ENCODE measurements around the gene WDR87. TPM values are rescaled to one million over a fixed set of nuclear protein-coding genes. Genes with fewer than 3 reads are reported as not detected.
"Not testable (repeated sequence)": the region's sequence is repeated elsewhere in the genome, so short reads cannot be mapped to it uniquely, and the experiment has no call there.

WDR87 gene
- total and polyA plus RNA-seq, 2 of the 4 experiments (the other 2 are of a cell fraction), result not detected

GRCh38 chr19:37925212-37925611, 18.8 kb upstream of the WDR87 start:
- H3K23ac ChIP-seq (ENCODE audit: low read depth, low read length), result no peak overlapping the region
- no peak for DNase-seq
- in situ Hi-C loops (cut with MboI; ENCODE audit: low sequenced_read_pairs), result no loop called here

GRCh38 chr19:37924573-37924972, 18.2 kb upstream of the WDR87 start:
- not testable (repeated sequence) for H3K27me3 ChIP-seq (ENCODE audit: control insufficient read depth, insufficient read depth, low read length)

More at GRCh38 chr19:37925212-37925611, 18.8 kb upstream of the WDR87 start:
- H2AFZ ChIP-seq (replicated peaks; ENCODE audit: low read length, poor library complexity), result no peak overlapping the region
- no peaks in the 10 kb centered on the region for H3K9me3 ChIP-seq (ENCODE audit: control insufficient read depth, insufficient read depth, low read length)
- ChIA-PET CTCF (no interaction called here), POLR2A (ENCODE audit: unreplicated experiment) (no interaction called here)
- no TSS peak for BruUV-seq (replicated peaks)
- WGBS, 2 experiments (ENCODE audit: extremely low coverage in 2 of 2, insufficient read length in 1 of 2), result 100% methylated on average over 1 of the region's 3 CpGs; no CpG with 5 or more reads in 1 of the 2 experiments
- H4K91ac ChIP-seq (ENCODE audit: insufficient read depth, low read depth, low read length), result no peak overlapping the region
- no peak overlapping the region for H2AK9ac ChIP-seq (replicated peaks; ENCODE audit: low read depth, low read length, poor library complexity)
- no peak overlapping the region for H3K4me3 ChIP-seq (ENCODE audit: insufficient read depth, low read depth, low read length)
- H2BK15ac ChIP-seq (ENCODE audit: low read depth, low read length), result no peak overlapping the region
- no peak overlapping the region for H2BK20ac ChIP-seq (ENCODE audit: low read depth, low read length)
- H3K27ac ChIP-seq (ENCODE audit: insufficient read depth, low read length), result no peak overlapping the region
- peaks cover 3% of the 10 kb centered on the region; the same call in 1 of the 2 replicates for H3K36me3 ChIP-seq (ENCODE audit: control insufficient read depth, insufficient read depth, low read length)
- no peak overlapping the region for H3K4ac ChIP-seq (ENCODE audit: low read depth, low read length)
- no peak overlapping the region for H4K5ac ChIP-seq (ENCODE audit: low read depth, low read length)
- H2AK5ac ChIP-seq (ENCODE audit: low read depth, low read length), result no peak overlapping the region
- dilution Hi-C loops (cut with HindIII; ENCODE audit: low sequenced_read_pairs, unreplicated experiment), result no loop called here
- peaks cover 17 to 76% of the 10 kb centered on the region in 2 experiments for H3K79me1 ChIP-seq (ENCODE audit: low read depth in 1 of 2, low read length in 2 of 2)
- H2BK5ac ChIP-seq (ENCODE audit: low read depth, low read length, poor library complexity, severe bottlenecking), result no peak overlapping the region
- H4K8ac ChIP-seq (ENCODE audit: low read depth in 2 of 2, low read length in 2 of 2), result no peak overlapping the region
- H3K9ac ChIP-seq (ENCODE audit: low read depth, low read length), result no peak overlapping the region
- ATAC-seq (ENCODE audit: low read depth), result no peak
- H3K9me1 ChIP-seq (ENCODE audit: insufficient read depth, low read length), result peaks cover 4% of the 10 kb centered on the region
- H3K4me2 ChIP-seq (ENCODE audit: low read depth, low read length), result no peak overlapping the region
- no peak overlapping the region for H3K14ac ChIP-seq (replicated peaks; ENCODE audit: low read depth, low read length)
- H3K27me3 ChIP-seq (ENCODE audit: control insufficient read depth, insufficient read depth, low read length), result no peaks in the 10 kb centered on the region
- no peak for TF ChIP-seq FOS (IDR thresholded peaks at IDR 0.05; ENCODE audit: low read depth, low read length)
- TF ChIP-seq BHLHE40 (IDR thresholded peaks at IDR 0.05; ENCODE audit: low read depth, low read length), result no peak
- TF ChIP-seq RCOR1 (IDR thresholded peaks at IDR 0.05; ENCODE audit: insufficient replicate concordance, low read length), result no peak
- TF ChIP-seq CEBPB (IDR thresholded peaks at IDR 0.05; ENCODE audit: low read depth, low read length), result peak; percentile 23; the same call in 1 of the 2 replicates
- TF ChIP-seq RAD21 (IDR thresholded peaks at IDR 0.05; ENCODE audit: low read length), result no peak
- H3K18ac ChIP-seq (ENCODE audit: low read depth, low read length), result no peak overlapping the region
- no peak overlapping the region for H2BK120ac ChIP-seq (ENCODE audit: low read depth, low read length)
- H3K56ac ChIP-seq (ENCODE audit: extremely low read depth, insufficient read depth, low read length), result no peak overlapping the region
- no peaks in the 10 kb centered on the region for H3K4me1 ChIP-seq (ENCODE audit: control insufficient read depth, insufficient read depth, low read length)
- H4K20me1 ChIP-seq (ENCODE audit: insufficient read depth, low read length), result peaks cover 31% of the 10 kb centered on the region
- intact Hi-C loops (cut with micrococcal nuclease), result no loop called here

More at GRCh38 chr19:37924573-37924972, 18.2 kb upstream of the WDR87 start:
- H2BK20ac ChIP-seq (ENCODE audit: low read depth, low read length); H2BK120ac ChIP-seq (ENCODE audit: low read depth, low read length); H3K9me3 ChIP-seq (ENCODE audit: control insufficient read depth, insufficient read depth, low read length); ATAC-seq (ENCODE audit: low read depth); H3K4me2 ChIP-seq (ENCODE audit: low read depth, low read length); H3K23ac ChIP-seq (ENCODE audit: low read depth, low read length); H4K5ac ChIP-seq (ENCODE audit: low read depth, low read length); intact Hi-C loops (cut with micrococcal nuclease); H2AK9ac ChIP-seq (replicated peaks; ENCODE audit: low read depth, low read length, poor library complexity); DNase-seq; dilution Hi-C loops (cut with HindIII; ENCODE audit: low sequenced_read_pairs, unreplicated experiment); H3K4me3 ChIP-seq (ENCODE audit: insufficient read depth, low read depth, low read length); POLR2A ChIA-PET (ENCODE audit: unreplicated experiment); in situ Hi-C loops (cut with MboI; ENCODE audit: low sequenced_read_pairs); H3K36me3 ChIP-seq (ENCODE audit: control insufficient read depth, insufficient read depth, low read length); H2AK5ac ChIP-seq (ENCODE audit: low read depth, low read length); H3K14ac ChIP-seq (replicated peaks; ENCODE audit: low read depth, low read length); H3K4ac ChIP-seq (ENCODE audit: low read depth, low read length); BruUV-seq (replicated peaks); H2BK15ac ChIP-seq (ENCODE audit: low read depth, low read length); H3K4me1 ChIP-seq (ENCODE audit: control insufficient read depth, insufficient read depth, low read length); H3K9ac ChIP-seq (ENCODE audit: low read depth, low read length); H2AFZ ChIP-seq (replicated peaks; ENCODE audit: low read length, poor library complexity); H4K91ac ChIP-seq (ENCODE audit: insufficient read depth, low read depth, low read length); H2BK5ac ChIP-seq (ENCODE audit: low read depth, low read length, poor library complexity, severe bottlenecking); H3K27ac ChIP-seq (ENCODE audit: insufficient read depth, low read length); H3K56ac ChIP-seq (ENCODE audit: extremely low read depth, insufficient read depth, low read length); H3K9me1 ChIP-seq (ENCODE audit: insufficient read depth, low read length); CTCF ChIA-PET; H3K18ac ChIP-seq (ENCODE audit: low read depth, low read length); H4K8ac ChIP-seq (ENCODE audit: low read depth in 2 of 2, low read length in 2 of 2): not testable (repeated sequence)
- H4K20me1 ChIP-seq (ENCODE audit: insufficient read depth, low read length), result peaks cover 31% of the 10 kb centered on the region
- H3K79me1 ChIP-seq (ENCODE audit: low read depth in 1 of 2, low read length in 2 of 2), result peaks cover 17 to 76% of the 10 kb centered on the region in 2 experiments
- WGBS, 2 experiments (ENCODE audit: extremely low coverage in 2 of 2, insufficient read length in 1 of 2), result no CpG with 5 or more reads among the region's 8 CpGs

All from IMR-90 (cell line).